K562 (cell line): ENCODE results near the gene AHNAK. TPM values are rescaled to one million over a fixed set of nuclear protein-coding genes. Genes with fewer than 3 reads are reported as not detected.
A peak's percentile ranks its signal among the peaks of the same experiment; 100 is the strongest.

Experiments used
- BRF1 ChIP-seq: IDR thresholded peaks from 3 replicates; pipeline ENCODE4 v1.6.1; 2011; ENCODE audit warnings: borderline replicate concordance, mild to moderate bottlenecking; ENCODE audit not compliant: insufficient read length; ENCODE audit errors: extremely low read depth
- CBX3 ChIP-seq, 2 experiments: IDR thresholded peaks; 1 replicate in 1 of 2; 2 replicates in 1 of 2; pipeline ENCODE4 v1.6.1; 2012; ENCODE audit warnings: inconsistent platforms in 2 of 2, low read length in 2 of 2, borderline replicate concordance in 1 of 2, control low read depth in 1 of 2
- DDX20 ChIP-seq: fragments of 450-650 bp; IDR thresholded peaks from 2 replicates; pipeline ENCODE4 v1.6.1; 2016; ENCODE audit warnings: missing genetic modification characterization, low read depth, mild to moderate bottlenecking, missing compliant biosample characterization, moderate library complexity
- DMBX1 ChIP-seq: fragments of 250-450 bp; sonication (Bioruptor Pico); IDR thresholded peaks from 2 replicates; pipeline ENCODE4 v1.8.0; 2022; ENCODE audit warnings: inconsistent platforms, mild to moderate bottlenecking, moderate library complexity, borderline replicate concordance
- DNMT1 ChIP-seq: fragments of 450-650 bp; IDR thresholded peaks from 2 replicates; pipeline ENCODE4 v1.6.1; 2016; ENCODE audit warnings: antibody characterized with exemption, mild to moderate bottlenecking
- HBP1 ChIP-seq: fragments of 450-650 bp; formaldehyde crosslinking; IDR thresholded peaks from 2 replicates; pipeline ENCODE4 v1.4.0; 2022; ENCODE audit warnings: missing genetic modification characterization
- IRF1 ChIP-seq: sonication (generic); formaldehyde crosslinking; IDR thresholded peaks from 2 replicates; pipeline ENCODE4 v1.8.0; 2022; ENCODE audit warnings: missing genetic modification reagents, mild to moderate bottlenecking, borderline replicate concordance
- JUNB ChIP-seq: fragments of 450-650 bp; formaldehyde crosslinking; conservative IDR thresholded peaks from 2 replicates; pipeline ENCODE4 v1.4.0; 2020; ENCODE audit warnings: mild to moderate bottlenecking
- MEF2A ChIP-seq: IDR thresholded peaks from 2 replicates; pipeline ENCODE4 v1.6.1; 2011; ENCODE audit warnings: low read depth, mild to moderate bottlenecking, low read length, moderate library complexity; ENCODE audit not compliant: control insufficient read depth
- NFYB ChIP-seq: IDR thresholded peaks from 2 replicates; pipeline ENCODE4 v1.6.1; 2011; ENCODE audit warnings: mild to moderate bottlenecking, moderate library complexity; ENCODE audit not compliant: insufficient read length; ENCODE audit errors: extremely low read depth
- NR0B1 ChIP-seq: fragments of 450-650 bp; IDR thresholded peaks from one replicate; pipeline ENCODE4 v1.6.1; 2018; ENCODE audit warnings: mild to moderate bottlenecking, moderate library complexity; ENCODE audit not compliant: partially characterized antibody
- SIX5 ChIP-seq, 2 experiments: IDR thresholded peaks; 2 replicates each; pipeline ENCODE4 v1.6.1; 2011; ENCODE audit warnings: low read length in 2 of 2, borderline replicate concordance in 1 of 2, low read depth in 1 of 2, mild to moderate bottlenecking in 1 of 2, moderate library complexity in 1 of 2; ENCODE audit not compliant: insufficient read depth in 1 of 2
- SNRNP70 ChIP-seq: fragments of 200-400 bp; formaldehyde crosslinking; optimal IDR thresholded peaks from 2 replicates; pipeline ENCODE3; 2017; ENCODE audit warnings: low read depth, low read length
- ZBTB9 ChIP-seq: fragments of 450-650 bp; formaldehyde crosslinking; IDR thresholded peaks from 2 replicates; pipeline ENCODE4 v1.4.0; 2020; ENCODE audit warnings: mild to moderate bottlenecking, moderate library complexity
- ZMIZ1 ChIP-seq, 2 experiments: fragments of 150-350 bp in 1 of 2; IDR thresholded peaks; 2 replicates each; pipeline ENCODE4 v1.6.1; 2012 to 2016; ENCODE audit warnings: low read depth in 2 of 2, low read length in 2 of 2, mild to moderate bottlenecking in 1 of 2, moderate library complexity in 1 of 2
- ZNF79 ChIP-seq: fragments of 250-450 bp; sonication (Bioruptor Pico); IDR thresholded peaks from 2 replicates; pipeline ENCODE4 v1.4.0; 2020; ENCODE audit warnings: low read depth, mild to moderate bottlenecking, moderate library complexity
- polyA plus RNA-seq, 8 experiments: library from polyadenylated mRNA; depleted of rRNA in 4 of 8; stranded (reverse) in 5 of 8; unstranded in 3 of 8; fragments of >200 nt; fragmentation: Nextera tagmentation in 2 of 8; fragmentation: Illumina TruSeq in 1 of 8; extraction: Ambion mirVana in 2 of 8; extraction: Trizol in 1 of 8; gene quantifications; 2 replicates each; pipeline versions ENCODE4 v1.2.1 to v1.2.3, GENCODE V29; 2011 to 2014; ENCODE audit warnings: inconsistent platforms in 1 of 8, missing spikeins in 1 of 8
- total RNA-seq, 7 experiments: library from RNA; depleted of rRNA in 6 of 7; stranded (reverse); fragments of >200 nt in 6 of 7; fragmentation: Illumina TruSeq in 2 of 7; extraction: Trizol in 2 of 7; gene quantifications; 2 replicates each; pipeline versions ENCODE4 v1.2.1 to v1.2.3, GENCODE V29; 2011 to 2021; ENCODE audit warnings: low replicate concordance in 1 of 7

The AHNAK gene
- total and polyA plus RNA-seq, 9 of the 15 experiments (the other 6 are each of a cell fraction or from before 2014, with no cell fraction given) = 1.5 to 89.7 (median 45.0) TPM

- TF ChIP-seq NR0B1 = no peak
- no peak for TF ChIP-seq BRF1
- TF ChIP-seq DNMT1 = no peak
- TF ChIP-seq DMBX1 (CRISPR knock-in tag) = peak; percentile 66; the same call in 1 of the 2 replicates
- peak; percentile 43; the same call in 1 of the 2 replicates for TF ChIP-seq ZBTB9 (CRISPR knock-in tag)
- TF ChIP-seq SNRNP70 = no peak
- peak; percentile 43; the same call in 1 of the 2 replicates for TF ChIP-seq DDX20
- TF ChIP-seq ZMIZ1 (IDR thresholded peaks at IDR 0.05; ENCODE audit: low read depth in 2 of 2, low read length in 2 of 2) = no peak
- TF ChIP-seq SIX5 (IDR thresholded peaks at IDR 0.05; ENCODE audit: borderline replicate concordance in 1 of 2, insufficient read depth in 1 of 2, low read depth in 1 of 2, low read length in 2 of 2) = no peak
- TF ChIP-seq MEF2A = no peak
- no peak for TF ChIP-seq HBP1 (CRISPR knock-in tag)
- TF ChIP-seq CBX3 (IDR thresholded peaks at IDR 0.05; ENCODE audit: borderline replicate concordance in 1 of 2, low read length in 2 of 2) = no peak
- no peak for TF ChIP-seq JUNB (CRISPR knock-in tag)
- TF ChIP-seq IRF1 (CRISPR knock-in tag) = no peak
- TF ChIP-seq ZNF79 = 0 out of 2 replicates have a peak, but pooled peaks have one; percentile 34
- no peak for TF ChIP-seq NFYB
Measured at GRCh38 chr11:62398011-62398994, 148.3 kb downstream of the AHNAK start (continued).
